HepG2 (cell line): ENCODE measurements around the gene PPFIA3. TPM values are rescaled to one million over a fixed set of nuclear protein-coding genes. Genes with fewer than 3 reads are reported as not detected.
A peak's percentile ranks its signal among the peaks of the same experiment; 100 is the strongest.

Experiments used
- GABPA ChIP-seq, 2 experiments: IDR thresholded peaks; 2 replicates each; pipeline ENCODE4 v1.6.1; 2011 to 2016; ENCODE audit warnings: low read depth in 2 of 2, low read length in 1 of 2, missing biosample characterization in 1 of 2, missing genetic modification characterization in 1 of 2
- HNF4G ChIP-seq, 2 experiments: sonication (generic) in 1 of 2; formaldehyde crosslinking in 1 of 2; IDR thresholded peaks; 2 replicates each; pipeline versions ENCODE4 v1.4.0 to v1.6.1; 2011 to 2020; ENCODE audit warnings: borderline replicate concordance in 2 of 2, low read depth in 2 of 2, mild to moderate bottlenecking in 2 of 2, low read length in 1 of 2, missing genetic modification reagents in 1 of 2, moderate library complexity in 1 of 2
- NFYC ChIP-seq: IDR thresholded peaks from 2 replicates; pipeline ENCODE4 v1.6.1; 2016; ENCODE audit warnings: missing genetic modification reagents, missing compliant biosample characterization
- PHF8 ChIP-seq: sonication (generic); formaldehyde crosslinking; IDR thresholded peaks from 2 replicates; pipeline ENCODE4 v1.5.0; 2020; ENCODE audit warnings: missing genetic modification reagents
- POLR2A ChIP-seq, 2 experiments: IDR thresholded peaks; 2 replicates each; pipeline ENCODE4 v1.6.1; 2011; ENCODE audit warnings: low read depth in 2 of 2, low read length in 2 of 2, mild to moderate bottlenecking in 1 of 2, moderate library complexity in 1 of 2; ENCODE audit not compliant: insufficient read depth in 1 of 2
- RORA ChIP-seq: sonication (generic); formaldehyde crosslinking; IDR thresholded peaks from 2 replicates; pipeline ENCODE4 v1.5.0; 2020; ENCODE audit warnings: mild to moderate bottlenecking, missing genetic modification reagents, moderate library complexity
- TBL1XR1 ChIP-seq: fragments of 150-350 bp; IDR thresholded peaks from 2 replicates; pipeline ENCODE4 v1.6.1; 2014; ENCODE audit warnings: borderline replicate concordance, low read length; ENCODE audit not compliant: partially characterized antibody
- TBP ChIP-seq: sonication (generic); formaldehyde crosslinking; IDR thresholded peaks from 2 replicates; pipeline ENCODE4 v1.5.0; 2020; ENCODE audit warnings: missing genetic modification reagents
- ZNF121 ChIP-seq: sonication (generic); formaldehyde crosslinking; IDR thresholded peaks from 2 replicates; pipeline ENCODE4 v1.5.0; 2020; ENCODE audit warnings: mild to moderate bottlenecking, missing genetic modification reagents
- ZNF143 ChIP-seq: sonication (generic); formaldehyde crosslinking; IDR thresholded peaks from 2 replicates; pipeline ENCODE4 v1.4.0; 2020; ENCODE audit warnings: missing genetic modification reagents
- ZNF747 ChIP-seq: sonication (generic); formaldehyde crosslinking; IDR thresholded peaks from 2 replicates; pipeline ENCODE4 v1.8.1; 2023; ENCODE audit warnings: missing genetic modification reagents, mild to moderate bottlenecking, borderline replicate concordance
- polyA plus RNA-seq, 8 experiments: library from polyadenylated mRNA; depleted of rRNA in 3 of 8; stranded (reverse) in 7 of 8; unstranded in 1 of 8; fragments of >200 nt; fragmentation: Illumina TruSeq in 4 of 8; extraction: Trizol in 4 of 8; gene quantifications; 2 replicates each; pipeline versions ENCODE4 v1.2.1 to v1.2.3, GENCODE V29; 2011 to 2016; ENCODE audit warnings: low read depth in 4 of 8, missing spikeins in 1 of 8, mixed read lengths in 1 of 8; ENCODE audit not compliant: insufficient read depth in 1 of 8
- total RNA-seq, 5 experiments: library from RNA; depleted of rRNA; stranded (reverse); fragments of >200 nt; fragmentation: Illumina TruSeq; extraction: Trizol; gene quantifications; 2 replicates each; pipeline ENCODE4 v1.2.3, GENCODE V29; 2016; ENCODE audit warnings: low read depth in 1 of 5
- TF ChIP-seq, protein P1 (sequence below): IDR thresholded peaks from 2 replicates; pipeline ENCODE4 v1.6.1; 2016; ENCODE audit warnings: low read depth, control low read depth
- TF ChIP-seq, protein P2 (sequence below): sonication (generic); formaldehyde crosslinking; IDR thresholded peaks from 2 replicates; pipeline ENCODE4 v1.5.0; 2020; ENCODE audit warnings: missing genetic modification reagents
- TF ChIP-seq, protein P3 (sequence below): sonication (generic); formaldehyde crosslinking; IDR thresholded peaks from 2 replicates; pipeline ENCODE4 v1.5.1; 2020; ENCODE audit warnings: missing genetic modification reagents, mild to moderate bottlenecking, borderline replicate concordance
- TF ChIP-seq, protein P4 (sequence below): sonication (generic); formaldehyde crosslinking; IDR thresholded peaks from 2 replicates; pipeline ENCODE4 v1.8.1; 2023; ENCODE audit warnings: mild to moderate bottlenecking, moderate library complexity, missing genetic modification reagents
- TF ChIP-seq, protein P5 (sequence below): sonication (generic); formaldehyde crosslinking; IDR thresholded peaks from 2 replicates; pipeline ENCODE4 v1.4.0; 2020; ENCODE audit warnings: missing genetic modification reagents

PPFIA3 gene
- total and polyA plus RNA-seq, 2 of the 13 experiments (the other 11 are each of a cell fraction or from before 2014, with no cell fraction given): 6.7 to 8.6 TPM

DNA sequence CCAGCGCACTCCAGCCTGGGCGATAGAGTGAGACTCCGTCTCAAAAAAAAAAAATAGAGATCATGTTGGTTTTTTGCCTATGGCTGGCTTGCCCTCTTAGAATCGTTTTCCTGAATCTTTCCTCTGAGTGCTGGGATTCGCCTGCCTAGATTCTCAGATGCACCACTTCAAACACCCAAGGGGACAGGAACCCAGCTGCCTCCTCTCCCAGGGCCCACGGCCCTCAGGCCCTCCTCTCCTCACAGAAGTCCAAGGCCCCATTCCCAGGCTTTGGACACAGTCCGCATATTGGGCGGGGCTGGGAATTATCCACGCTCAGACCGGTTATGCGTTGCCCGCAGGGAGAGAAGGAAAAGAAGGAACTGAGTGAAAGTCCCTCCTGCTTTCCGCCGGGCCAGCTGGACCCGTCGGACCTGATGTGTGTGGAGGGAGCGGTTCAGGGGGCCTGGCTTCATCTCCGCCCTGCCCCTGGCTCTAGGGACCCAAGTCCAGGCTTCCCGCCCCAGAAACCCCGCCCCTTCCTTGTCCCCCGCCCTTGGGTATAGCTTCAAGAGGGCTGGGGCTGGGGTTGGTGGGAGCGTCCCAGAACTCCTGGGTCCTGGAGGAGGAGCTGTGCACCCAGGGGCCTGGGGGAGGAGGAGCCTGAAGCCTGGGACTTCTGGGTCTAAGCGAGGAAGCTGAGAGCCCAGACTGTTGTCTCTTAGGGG lies 5.8 kb downstream of the PPFIA3 start (continued):
- TF ChIP-seq TBP (CRISPR knock-in tag): no peak
- TF ChIP-seq, protein P1, sequence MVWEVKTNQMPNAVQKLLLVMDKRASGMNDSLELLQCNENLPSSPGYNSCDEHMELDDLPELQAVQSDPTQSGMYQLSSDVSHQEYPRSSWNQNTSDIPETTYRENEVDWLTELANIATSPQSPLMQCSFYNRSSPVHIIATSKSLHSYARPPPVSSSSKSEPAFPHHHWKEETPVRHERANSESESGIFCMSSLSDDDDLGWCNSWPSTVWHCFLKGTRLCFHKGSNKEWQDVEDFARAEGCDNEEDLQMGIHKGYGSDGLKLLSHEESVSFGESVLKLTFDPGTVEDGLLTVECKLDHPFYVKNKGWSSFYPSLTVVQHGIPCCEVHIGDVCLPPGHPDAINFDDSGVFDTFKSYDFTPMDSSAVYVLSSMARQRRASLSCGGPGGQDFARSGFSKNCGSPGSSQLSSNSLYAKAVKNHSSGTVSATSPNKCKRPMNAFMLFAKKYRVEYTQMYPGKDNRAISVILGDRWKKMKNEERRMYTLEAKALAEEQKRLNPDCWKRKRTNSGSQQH (CRISPR knock-in tag): no peak
- peak in 1 of 2 experiments; percentile 64; a peak in 2 of 4 replicates for TF ChIP-seq POLR2A (IDR thresholded peaks at IDR 0.05; ENCODE audit: insufficient read depth in 1 of 2, low read depth in 2 of 2, low read length in 2 of 2)
- TF ChIP-seq ZNF747 (CRISPR knock-in tag): peak; percentile 66; the same call in 1 of the 2 replicates
- TF ChIP-seq HNF4G (IDR thresholded peaks at IDR 0.05; ENCODE audit: borderline replicate concordance, low read depth, low read length): no peak
- no peak; the same call in 1 of the 2 replicates for TF ChIP-seq HNF4G (CRISPR knock-in tag; IDR thresholded peaks at IDR 0.05; ENCODE audit: borderline replicate concordance, low read depth)
- peak; percentile 29; the same call in 1 of the 2 replicates for TF ChIP-seq ZNF143 (CRISPR knock-in tag)
- TF ChIP-seq, protein P2, sequence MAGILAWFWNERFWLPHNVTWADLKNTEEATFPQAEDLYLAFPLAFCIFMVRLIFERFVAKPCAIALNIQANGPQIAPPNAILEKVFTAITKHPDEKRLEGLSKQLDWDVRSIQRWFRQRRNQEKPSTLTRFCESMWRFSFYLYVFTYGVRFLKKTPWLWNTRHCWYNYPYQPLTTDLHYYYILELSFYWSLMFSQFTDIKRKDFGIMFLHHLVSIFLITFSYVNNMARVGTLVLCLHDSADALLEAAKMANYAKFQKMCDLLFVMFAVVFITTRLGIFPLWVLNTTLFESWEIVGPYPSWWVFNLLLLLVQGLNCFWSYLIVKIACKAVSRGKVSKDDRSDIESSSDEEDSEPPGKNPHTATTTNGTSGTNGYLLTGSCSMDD (CRISPR knock-in tag): no peak
- peak; percentile 51; the same call in 1 of the 2 replicates for TF ChIP-seq ZNF121 (CRISPR knock-in tag)
- TF ChIP-seq PHF8 (CRISPR knock-in tag): peak; percentile 65
- TF ChIP-seq, protein P3, sequence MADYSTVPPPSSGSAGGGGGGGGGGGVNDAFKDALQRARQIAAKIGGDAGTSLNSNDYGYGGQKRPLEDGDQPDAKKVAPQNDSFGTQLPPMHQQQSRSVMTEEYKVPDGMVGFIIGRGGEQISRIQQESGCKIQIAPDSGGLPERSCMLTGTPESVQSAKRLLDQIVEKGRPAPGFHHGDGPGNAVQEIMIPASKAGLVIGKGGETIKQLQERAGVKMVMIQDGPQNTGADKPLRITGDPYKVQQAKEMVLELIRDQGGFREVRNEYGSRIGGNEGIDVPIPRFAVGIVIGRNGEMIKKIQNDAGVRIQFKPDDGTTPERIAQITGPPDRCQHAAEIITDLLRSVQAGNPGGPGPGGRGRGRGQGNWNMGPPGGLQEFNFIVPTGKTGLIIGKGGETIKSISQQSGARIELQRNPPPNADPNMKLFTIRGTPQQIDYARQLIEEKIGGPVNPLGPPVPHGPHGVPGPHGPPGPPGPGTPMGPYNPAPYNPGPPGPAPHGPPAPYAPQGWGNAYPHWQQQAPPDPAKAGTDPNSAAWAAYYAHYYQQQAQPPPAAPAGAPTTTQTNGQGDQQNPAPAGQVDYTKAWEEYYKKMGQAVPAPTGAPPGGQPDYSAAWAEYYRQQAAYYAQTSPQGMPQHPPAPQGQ (CRISPR knock-in tag): no peak
- TF ChIP-seq NFYC (CRISPR knock-in tag): no peak
- TF ChIP-seq, protein P4, sequence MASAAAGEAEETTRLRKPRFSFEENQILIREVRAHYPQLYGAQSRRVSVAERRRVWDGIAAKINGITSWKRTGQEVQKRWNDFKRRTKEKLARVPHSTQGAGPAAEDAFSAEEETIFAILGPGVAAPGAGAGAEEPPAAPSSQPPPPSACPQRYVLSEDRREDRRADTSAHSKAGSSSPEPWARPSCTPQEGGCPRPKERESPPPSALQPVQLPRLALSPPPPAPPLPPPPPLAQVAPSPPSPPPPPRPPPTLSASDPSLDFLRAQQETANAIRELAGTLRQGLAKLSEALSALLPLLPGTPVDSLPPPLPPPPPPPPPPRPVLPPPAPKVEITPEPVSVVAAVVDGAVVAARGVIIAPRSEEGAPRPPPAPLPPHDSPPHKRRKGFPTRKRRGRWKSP (CRISPR knock-in tag): no peak
- TF ChIP-seq, protein P5, sequence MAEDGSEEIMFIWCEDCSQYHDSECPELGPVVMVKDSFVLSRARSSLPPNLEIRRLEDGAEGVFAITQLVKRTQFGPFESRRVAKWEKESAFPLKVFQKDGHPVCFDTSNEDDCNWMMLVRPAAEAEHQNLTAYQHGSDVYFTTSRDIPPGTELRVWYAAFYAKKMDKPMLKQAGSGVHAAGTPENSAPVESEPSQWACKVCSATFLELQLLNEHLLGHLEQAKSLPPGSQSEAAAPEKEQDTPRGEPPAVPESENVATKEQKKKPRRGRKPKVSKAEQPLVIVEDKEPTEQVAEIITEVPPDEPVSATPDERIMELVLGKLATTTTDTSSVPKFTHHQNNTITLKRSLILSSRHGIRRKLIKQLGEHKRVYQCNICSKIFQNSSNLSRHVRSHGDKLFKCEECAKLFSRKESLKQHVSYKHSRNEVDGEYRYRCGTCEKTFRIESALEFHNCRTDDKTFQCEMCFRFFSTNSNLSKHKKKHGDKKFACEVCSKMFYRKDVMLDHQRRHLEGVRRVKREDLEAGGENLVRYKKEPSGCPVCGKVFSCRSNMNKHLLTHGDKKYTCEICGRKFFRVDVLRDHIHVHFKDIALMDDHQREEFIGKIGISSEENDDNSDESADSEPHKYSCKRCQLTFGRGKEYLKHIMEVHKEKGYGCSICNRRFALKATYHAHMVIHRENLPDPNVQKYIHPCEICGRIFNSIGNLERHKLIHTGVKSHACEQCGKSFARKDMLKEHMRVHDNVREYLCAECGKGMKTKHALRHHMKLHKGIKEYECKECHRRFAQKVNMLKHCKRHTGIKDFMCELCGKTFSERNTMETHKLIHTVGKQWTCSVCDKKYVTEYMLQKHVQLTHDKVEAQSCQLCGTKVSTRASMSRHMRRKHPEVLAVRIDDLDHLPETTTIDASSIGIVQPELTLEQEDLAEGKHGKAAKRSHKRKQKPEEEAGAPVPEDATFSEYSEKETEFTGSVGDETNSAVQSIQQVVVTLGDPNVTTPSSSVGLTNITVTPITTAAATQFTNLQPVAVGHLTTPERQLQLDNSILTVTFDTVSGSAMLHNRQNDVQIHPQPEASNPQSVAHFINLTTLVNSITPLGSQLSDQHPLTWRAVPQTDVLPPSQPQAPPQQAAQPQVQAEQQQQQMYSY (CRISPR knock-in tag): peak; percentile 93
- TF ChIP-seq RORA (CRISPR knock-in tag): no peak
- peak; percentile 44; the same call in 1 of the 2 replicates for TF ChIP-seq GABPA (IDR thresholded peaks at IDR 0.05; ENCODE audit: low read depth, low read length)
- peak; percentile 70 for TF ChIP-seq GABPA (CRISPR knock-in tag; IDR thresholded peaks at IDR 0.05; ENCODE audit: low read depth)
- TF ChIP-seq TBL1XR1: no peak
